Chondrocyte (in vitro differentiated cells): ENCODE data around the gene ZSCAN1. TPM values are rescaled to one million over a fixed set of nuclear protein-coding genes. Genes with fewer than 3 reads are reported as not detected.
A peak's percentile ranks its signal among the peaks of the same experiment; 100 is the strongest.

ENCODE experiments used
- DNase-seq: peaks from one replicate; pipeline ENCODE4 v3.0.0; 2021; ENCODE audit warnings: mixed read lengths, low spot score
- H3K27ac Mint-ChIP-seq: one replicate; pipeline ENCODE4 v1.8.0; 2021; ENCODE audit warnings: mild to moderate bottlenecking, moderate library complexity, mixed read lengths; ENCODE audit not compliant: unreplicated experiment
- H3K27me3 Mint-ChIP-seq: 2 replicates; pipeline ENCODE4 v1.8.0; 2021; ENCODE audit warnings: low read depth, mixed read lengths
- H3K36me3 Mint-ChIP-seq: 2 replicates; pipeline ENCODE4 v1.8.0; 2021; ENCODE audit warnings: low read depth, mixed read lengths
- H3K4me1 Mint-ChIP-seq: 2 replicates; pipeline ENCODE4 v1.8.0; 2021; ENCODE audit warnings: low read depth, mild to moderate bottlenecking, mixed read lengths
- H3K4me3 Mint-ChIP-seq: one replicate; pipeline ENCODE4 v1.8.0; 2021; ENCODE audit warnings: mild to moderate bottlenecking, moderate library complexity, mixed read lengths; ENCODE audit not compliant: unreplicated experiment
- H3K9me3 Mint-ChIP-seq: 2 replicates; pipeline ENCODE4 v1.8.0; 2021; ENCODE audit warnings: low read depth, mixed read lengths
- total RNA-seq: library from RNA; stranded (reverse); gene quantifications from 3 replicates; pipeline ENCODE4 v1.2.1, GENCODE V29; 2021
- TF ChIP-seq, protein P1 (sequence below): fragments of 200-600 bp; sonication (generic); IDR thresholded peaks from 2 replicates; pipeline ENCODE4 v1.5.0; 2021; ENCODE audit warnings: antibody characterized with exemption, mild to moderate bottlenecking, moderate library complexity

Gene ZSCAN1
- total RNA-seq, 1 donor from 2014 or later = 0.37 TPM

DNA sequence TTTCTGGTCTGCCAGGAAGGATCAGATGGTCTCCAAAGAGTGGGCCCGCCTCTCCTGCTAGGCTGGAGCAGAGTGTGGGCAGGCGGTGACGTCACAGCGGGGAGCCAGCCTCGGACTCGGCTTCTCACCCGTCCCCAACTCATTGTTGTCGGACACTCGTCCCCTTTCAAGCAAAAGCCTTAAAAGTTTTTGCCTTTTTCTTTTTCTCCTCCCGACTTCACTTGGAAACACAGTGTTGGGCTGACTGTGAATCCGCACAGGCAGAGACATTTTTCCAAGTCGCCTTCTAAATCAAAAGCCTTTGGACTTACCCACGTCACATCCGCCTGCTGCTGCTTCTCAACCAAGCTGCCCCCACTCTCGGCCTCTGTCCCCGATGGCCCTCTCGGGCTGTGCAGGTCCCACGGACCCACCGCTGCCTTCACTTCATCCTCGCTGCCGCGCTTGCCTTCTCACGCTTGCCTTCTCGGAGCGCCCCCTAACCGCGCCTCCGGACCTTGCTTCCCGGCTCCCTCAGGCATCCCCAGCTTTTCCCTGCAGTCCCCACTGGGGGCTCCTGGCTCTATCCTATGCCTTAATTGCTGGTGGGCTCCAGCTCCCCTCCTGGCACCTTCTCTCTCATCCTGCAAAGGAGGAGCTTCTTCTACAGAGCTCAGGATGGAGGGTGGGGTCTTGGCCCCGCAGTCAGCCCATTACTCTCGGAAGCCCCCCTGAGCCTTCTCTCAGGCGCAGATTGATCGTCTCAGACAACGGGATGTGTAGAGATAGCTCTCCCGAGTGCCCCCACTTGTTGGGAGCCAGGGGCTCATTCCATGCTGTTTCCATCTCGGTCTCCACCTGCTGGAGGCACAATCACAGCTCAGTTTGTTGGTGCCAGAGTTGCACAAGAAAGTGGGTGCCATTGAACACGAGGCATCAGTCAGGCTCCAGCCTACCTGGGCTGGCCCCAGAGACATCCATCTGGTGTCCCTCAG lies 21.4 kb downstream of the ZSCAN1 start:
- DNase-seq = no peak
- Mint-ChIP-seq H3K27ac (no peak overlapping the region), H3K9me3 (peaks cover 37% of the 10 kb centered on the region), H3K27me3 (no peaks in the 10 kb centered on the region), H3K4me3 (no peak overlapping the region), H3K4me1 (peaks cover 8% of the 10 kb centered on the region), H3K36me3 (peaks cover 9% of the 10 kb centered on the region)
- TF ChIP-seq, protein P1, sequence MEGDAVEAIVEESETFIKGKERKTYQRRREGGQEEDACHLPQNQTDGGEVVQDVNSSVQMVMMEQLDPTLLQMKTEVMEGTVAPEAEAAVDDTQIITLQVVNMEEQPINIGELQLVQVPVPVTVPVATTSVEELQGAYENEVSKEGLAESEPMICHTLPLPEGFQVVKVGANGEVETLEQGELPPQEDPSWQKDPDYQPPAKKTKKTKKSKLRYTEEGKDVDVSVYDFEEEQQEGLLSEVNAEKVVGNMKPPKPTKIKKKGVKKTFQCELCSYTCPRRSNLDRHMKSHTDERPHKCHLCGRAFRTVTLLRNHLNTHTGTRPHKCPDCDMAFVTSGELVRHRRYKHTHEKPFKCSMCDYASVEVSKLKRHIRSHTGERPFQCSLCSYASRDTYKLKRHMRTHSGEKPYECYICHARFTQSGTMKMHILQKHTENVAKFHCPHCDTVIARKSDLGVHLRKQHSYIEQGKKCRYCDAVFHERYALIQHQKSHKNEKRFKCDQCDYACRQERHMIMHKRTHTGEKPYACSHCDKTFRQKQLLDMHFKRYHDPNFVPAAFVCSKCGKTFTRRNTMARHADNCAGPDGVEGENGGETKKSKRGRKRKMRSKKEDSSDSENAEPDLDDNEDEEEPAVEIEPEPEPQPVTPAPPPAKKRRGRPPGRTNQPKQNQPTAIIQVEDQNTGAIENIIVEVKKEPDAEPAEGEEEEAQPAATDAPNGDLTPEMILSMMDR = no peak

DNA sequence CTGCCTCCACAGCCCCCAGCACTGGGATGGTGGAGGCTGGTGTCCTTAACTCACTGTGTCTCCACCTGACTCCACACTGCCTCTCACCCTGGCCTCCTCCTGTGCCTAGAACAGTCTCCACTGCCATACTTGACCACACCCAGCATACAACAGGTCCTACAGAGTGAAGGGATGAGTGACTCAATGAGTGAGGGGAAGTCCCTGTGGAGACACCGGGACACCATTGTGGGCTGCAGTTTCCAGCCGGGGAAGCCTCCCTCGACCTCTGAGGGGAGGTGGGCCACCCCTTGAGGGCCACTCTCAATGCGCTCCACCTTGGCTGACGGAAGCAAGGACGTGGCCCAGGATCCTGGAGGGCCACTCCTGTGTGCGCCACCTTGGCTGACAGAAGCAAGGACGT lies 22.4 kb downstream of the ZSCAN1 start:
- no peak for DNase-seq
- peaks cover 35% of the 10 kb centered on the region for H3K9me3 Mint-ChIP-seq
- no peak overlapping the region for H3K27ac Mint-ChIP-seq

DNA sequence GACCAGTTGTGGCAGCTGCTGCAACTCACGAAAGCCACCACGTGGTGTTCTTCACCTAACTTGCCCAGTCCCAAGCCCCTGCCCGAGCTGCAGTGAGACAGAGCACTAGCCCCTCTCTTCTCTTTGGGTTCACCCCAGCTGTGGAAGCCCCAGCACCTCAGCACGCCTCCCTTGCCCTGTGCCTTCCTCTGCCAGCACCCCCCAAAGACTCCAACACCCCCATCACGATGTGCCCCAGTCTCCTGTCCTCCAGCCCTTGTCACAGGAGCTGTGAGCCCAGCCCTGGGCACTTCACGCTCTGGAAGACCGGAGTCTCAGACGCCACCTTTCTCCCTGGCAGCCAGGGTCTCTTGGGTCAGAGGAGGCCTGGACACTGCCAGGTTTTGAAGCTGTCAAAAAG lies 23.0 kb downstream of the ZSCAN1 start:
- DNase-seq = no peak
- Mint-ChIP-seq H3K9me3 (peaks cover 36% of the 10 kb centered on the region), H3K27ac (no peak overlapping the region), H3K4me1 (peaks cover 8% of the 10 kb centered on the region), H3K4me3 (no peak overlapping the region), H3K27me3 (no peaks in the 10 kb centered on the region), H3K36me3 (peaks cover 14% of the 10 kb centered on the region)
- TF ChIP-seq, protein P1 = no peak

More for the DNA sequence above, 22.4 kb downstream of the ZSCAN1 start:
- TF ChIP-seq, protein P1 = no peak
- H3K36me3 Mint-ChIP-seq = peaks cover 12% of the 10 kb centered on the region
- H3K27me3 Mint-ChIP-seq = no peaks in the 10 kb centered on the region
- H3K4me1 Mint-ChIP-seq = peaks cover 8% of the 10 kb centered on the region
- no peak overlapping the region for H3K4me3 Mint-ChIP-seq

DNA sequence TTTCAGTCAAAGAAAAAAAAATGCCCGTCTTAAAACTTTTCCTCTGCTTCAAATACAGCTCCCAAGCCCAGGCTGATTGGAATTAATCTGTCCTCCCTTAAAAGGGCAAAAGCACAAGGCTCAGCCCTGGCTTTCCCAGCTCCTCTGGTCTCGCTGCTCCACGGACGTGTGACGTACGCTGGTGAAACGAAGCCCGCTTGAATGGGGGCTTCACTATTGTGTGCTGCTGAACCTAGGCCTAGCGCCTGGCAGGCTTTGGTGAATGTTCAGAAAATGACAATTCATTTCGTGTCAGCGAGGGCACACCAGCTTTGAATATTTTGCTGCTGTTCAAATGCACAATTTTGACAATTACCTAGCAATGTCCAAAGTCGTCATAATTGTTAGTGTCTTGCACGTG lies 24.6 kb downstream of the ZSCAN1 start:
- Mint-ChIP-seq H3K27ac (peak overlapping the region; percentile 85), H3K4me1 (peaks cover 8% of the 10 kb centered on the region), H3K27me3 (no peaks in the 10 kb centered on the region), H3K36me3 (peaks cover 18% of the 10 kb centered on the region), H3K4me3 (peak overlapping the region; percentile 76), H3K9me3 (peaks cover 43% of the 10 kb centered on the region)
- TF ChIP-seq, protein P1 = no peak
- DNase-seq = no peak

DNA sequence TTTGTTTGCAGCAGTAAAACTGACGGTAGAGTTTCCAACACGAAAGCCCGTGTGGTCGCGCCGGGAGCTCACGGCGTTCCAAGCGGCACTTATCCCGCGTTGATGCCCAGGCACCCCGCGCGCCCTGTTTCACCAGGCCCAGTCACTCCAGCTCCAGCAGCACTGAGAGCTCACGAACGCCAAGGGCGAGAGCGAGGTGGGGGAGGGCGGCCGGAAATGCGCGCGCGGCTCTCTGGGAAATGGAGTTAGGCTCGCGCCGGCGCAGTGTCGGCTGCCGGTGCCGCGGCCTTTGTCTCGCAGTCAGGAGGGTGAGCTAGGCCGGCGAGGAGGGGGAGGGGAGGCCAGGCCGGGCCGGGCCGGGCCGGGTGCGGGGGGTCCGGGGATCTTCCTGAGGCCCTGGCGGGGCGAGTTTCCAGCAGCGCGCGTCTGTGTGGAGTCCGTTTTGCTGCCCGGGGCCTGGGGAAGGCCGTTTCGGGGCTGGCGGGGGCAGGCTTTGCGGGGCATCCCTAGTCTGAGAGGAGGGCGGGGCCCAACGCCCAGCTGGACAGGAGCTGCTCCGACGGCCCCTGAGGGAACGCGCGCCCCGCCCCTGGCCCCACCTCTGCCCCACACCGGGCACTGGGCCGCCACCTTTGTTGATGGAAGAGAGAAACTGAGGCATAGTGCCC lies 25.3 kb downstream of the ZSCAN1 start, which contains the start of gene ZNF135:
ZNF135 (plus strand) TSS at position 280 of the 668 bp plus-strand sequence. CDS start 721 bp downstream, outside the sequence.
- DNase-seq = no peak
- TF ChIP-seq, protein P1 = no peak
- Mint-ChIP-seq H3K4me3 (peak within 1 kb of the TSS; percentile 76), H3K9me3 (peaks cover 50% of the 10 kb centered on the region), H3K36me3 (peaks cover 24% of the 10 kb centered on the region), H3K4me1 (peaks cover 8% of the 10 kb centered on the region), H3K27me3 (no peaks in the 10 kb centered on the region), H3K27ac (peak within 1 kb of the TSS; percentile 85)
